HepG2 (cell line): ENCODE data around the gene SMCHD1. TPM values are rescaled to one million over a fixed set of nuclear protein-coding genes. Genes with fewer than 3 reads are reported as not detected.

Source experiments
- AGO2 ChIP-seq: fragments of 200-400 bp; formaldehyde crosslinking; optimal IDR thresholded peaks from 2 replicates; pipeline ENCODE3; 2017; ENCODE audit warnings: mild to moderate bottlenecking, low read depth, low read length, moderate library complexity
- ARHGAP35 ChIP-seq: sonication (generic); formaldehyde crosslinking; IDR thresholded peaks from 2 replicates; pipeline ENCODE4 v1.9.0; 2022; ENCODE audit warnings: mild to moderate bottlenecking, inconsistent platforms, moderate library complexity, missing genetic modification reagents, borderline replicate concordance
- ARNT2 ChIP-seq: sonication (generic); formaldehyde crosslinking; IDR thresholded peaks from 2 replicates; pipeline ENCODE4 v1.8.0; 2022; ENCODE audit warnings: mild to moderate bottlenecking, low read depth, missing genetic modification reagents, moderate library complexity
- ATF1 ChIP-seq: IDR thresholded peaks from 2 replicates; pipeline ENCODE4 v1.6.1; 2016; ENCODE audit warnings: mild to moderate bottlenecking, control low read depth
- DPF2 ChIP-seq: sonication (generic); formaldehyde crosslinking; IDR thresholded peaks from 2 replicates; pipeline ENCODE4 v1.4.0; 2020; ENCODE audit warnings: mild to moderate bottlenecking, low read depth, missing genetic modification reagents, borderline replicate concordance
- GABPB1 ChIP-seq: IDR thresholded peaks from 2 replicates; pipeline ENCODE4 v1.6.1; 2016; ENCODE audit warnings: mild to moderate bottlenecking, missing genetic modification reagents, moderate library complexity, missing compliant biosample characterization
- GFI1 ChIP-seq: sonication (generic); formaldehyde crosslinking; IDR thresholded peaks from 2 replicates; pipeline ENCODE4 v1.5.0; 2020; ENCODE audit warnings: missing genetic modification reagents, mild to moderate bottlenecking, borderline replicate concordance
- HOXA3 ChIP-seq: sonication (generic); formaldehyde crosslinking; IDR thresholded peaks from 2 replicates; pipeline ENCODE4 v1.5.0; 2020; ENCODE audit warnings: missing genetic modification reagents
- MED13 ChIP-seq: sonication (generic); formaldehyde crosslinking; IDR thresholded peaks from 2 replicates; pipeline ENCODE4 v1.5.0; 2020; ENCODE audit warnings: missing genetic modification reagents
- MLLT10 ChIP-seq: sonication (generic); formaldehyde crosslinking; IDR thresholded peaks from 2 replicates; pipeline ENCODE4 v1.4.0; 2020; ENCODE audit warnings: missing genetic modification reagents
- NR2F6 ChIP-seq, 2 experiments: IDR thresholded peaks; 2 replicates each; pipeline ENCODE4 v1.6.1; 2016; ENCODE audit warnings: antibody characterized with exemption in 1 of 2, mild to moderate bottlenecking in 1 of 2
- RARG ChIP-seq: sonication (generic); formaldehyde crosslinking; IDR thresholded peaks from 2 replicates; pipeline ENCODE4 v1.4.0; 2020; ENCODE audit warnings: low read depth, mild to moderate bottlenecking, missing genetic modification reagents
- SIN3A ChIP-seq: IDR thresholded peaks from 2 replicates; pipeline ENCODE4 v1.6.1; 2011; ENCODE audit warnings: low read depth, mild to moderate bottlenecking, control low read depth, low read length, borderline replicate concordance
- TEF ChIP-seq: sonication (generic); formaldehyde crosslinking; IDR thresholded peaks from 2 replicates; pipeline ENCODE4 v1.5.0; 2020; ENCODE audit warnings: missing genetic modification reagents
- USF2 ChIP-seq, 2 experiments: sonication (generic) in 1 of 2; formaldehyde crosslinking in 1 of 2; IDR thresholded peaks; 2 replicates each; pipeline versions ENCODE4 v1.5.1 to v1.6.1; 2011 to 2020; ENCODE audit warnings: borderline replicate concordance in 1 of 2, low read depth in 1 of 2, low read length in 1 of 2, mild to moderate bottlenecking in 1 of 2, missing genetic modification reagents in 1 of 2, moderate library complexity in 1 of 2
- ZBTB34 ChIP-seq: sonication (generic); formaldehyde crosslinking; IDR thresholded peaks from 2 replicates; pipeline ENCODE4 v1.8.0; 2022; ENCODE audit warnings: mild to moderate bottlenecking, missing genetic modification reagents
- ZNF225 ChIP-seq: sonication (generic); formaldehyde crosslinking; IDR thresholded peaks from 2 replicates; pipeline ENCODE4 v1.4.0; 2020; ENCODE audit warnings: mild to moderate bottlenecking, missing genetic modification reagents
- ZNF468 ChIP-seq: sonication (generic); formaldehyde crosslinking; IDR thresholded peaks from 2 replicates; pipeline ENCODE4 v1.8.0; 2022; ENCODE audit warnings: mild to moderate bottlenecking, moderate library complexity, missing genetic modification reagents
- polyA plus RNA-seq, 8 experiments: library from polyadenylated mRNA; depleted of rRNA in 3 of 8; stranded (reverse) in 7 of 8; unstranded in 1 of 8; fragments of >200 nt; fragmentation: Illumina TruSeq in 4 of 8; extraction: Trizol in 4 of 8; gene quantifications; 2 replicates each; pipeline versions ENCODE4 v1.2.1 to v1.2.3, GENCODE V29; 2011 to 2016; ENCODE audit warnings: low read depth in 4 of 8, missing spikeins in 1 of 8, mixed read lengths in 1 of 8; ENCODE audit not compliant: insufficient read depth in 1 of 8
- total RNA-seq, 5 experiments: library from RNA; depleted of rRNA; stranded (reverse); fragments of >200 nt; fragmentation: Illumina TruSeq; extraction: Trizol; gene quantifications; 2 replicates each; pipeline ENCODE4 v1.2.3, GENCODE V29; 2016; ENCODE audit warnings: low read depth in 1 of 5
- TF ChIP-seq, protein P1 (sequence below): sonication (generic); formaldehyde crosslinking; conservative IDR thresholded peaks from 2 replicates; pipeline ENCODE4 v1.4.0; 2020; ENCODE audit warnings: missing genetic modification reagents
- TF ChIP-seq, protein P2 (sequence below): sonication (generic); formaldehyde crosslinking; conservative IDR thresholded peaks from 2 replicates; pipeline ENCODE4 v1.8.0; 2022; ENCODE audit warnings: low read depth, missing genetic modification reagents

The SMCHD1 gene
- total and polyA plus RNA-seq, 2 of the 13 experiments (the other 11 are each of a cell fraction or from before 2014, with no cell fraction given), result 21.4 to 93.6 TPM

- TF ChIP-seq DPF2 (CRISPR knock-in tag) (no peak), SIN3A (peak; percentile 18; the same call in 1 of the 2 replicates), MED13 (CRISPR knock-in tag) (0 out of 2 replicates have a peak, but pooled peaks have one; percentile 36), USF2 (IDR thresholded peaks at IDR 0.05; ENCODE audit: low read depth, low read length) (no peak), USF2 (CRISPR knock-in tag; IDR thresholded peaks at IDR 0.05; ENCODE audit: borderline replicate concordance) (peak; percentile 32; the same call in 1 of the 2 replicates), NR2F6 (IDR thresholded peaks at IDR 0.05) (no peak), NR2F6 (CRISPR knock-in tag; IDR thresholded peaks at IDR 0.05) (no peak; the same call in 1 of the 2 replicates), GABPB1 (CRISPR knock-in tag) (peak; percentile 89), ZNF225 (CRISPR knock-in tag) (no peak; the same call in 1 of the 2 replicates), GFI1 (CRISPR knock-in tag) (peak; percentile 41; the same call in 1 of the 2 replicates), RARG (CRISPR knock-in tag) (no peak), ZBTB34 (CRISPR knock-in tag) (no peak), ZNF468 (CRISPR knock-in tag) (no peak; the same call in 1 of the 2 replicates), ARNT2 (CRISPR knock-in tag) (peak; percentile 84), ATF1 (CRISPR knock-in tag) (peak; percentile 8; the same call in 1 of the 2 replicates), MLLT10 (no peak), HOXA3 (CRISPR knock-in tag) (peak; percentile 82), ARHGAP35 (CRISPR knock-in tag) (peak; percentile 49), AGO2 (peak; percentile 65), TEF (CRISPR knock-in tag) (peak; percentile 49; the same call in 1 of the 2 replicates)
- TF ChIP-seq, protein P1, sequence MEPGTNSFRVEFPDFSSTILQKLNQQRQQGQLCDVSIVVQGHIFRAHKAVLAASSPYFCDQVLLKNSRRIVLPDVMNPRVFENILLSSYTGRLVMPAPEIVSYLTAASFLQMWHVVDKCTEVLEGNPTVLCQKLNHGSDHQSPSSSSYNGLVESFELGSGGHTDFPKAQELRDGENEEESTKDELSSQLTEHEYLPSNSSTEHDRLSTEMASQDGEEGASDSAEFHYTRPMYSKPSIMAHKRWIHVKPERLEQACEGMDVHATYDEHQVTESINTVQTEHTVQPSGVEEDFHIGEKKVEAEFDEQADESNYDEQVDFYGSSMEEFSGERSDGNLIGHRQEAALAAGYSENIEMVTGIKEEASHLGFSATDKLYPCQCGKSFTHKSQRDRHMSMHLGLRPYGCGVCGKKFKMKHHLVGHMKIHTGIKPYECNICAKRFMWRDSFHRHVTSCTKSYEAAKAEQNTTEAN (CRISPR knock-in tag), result peak; percentile 58; the same call in 1 of the 2 replicates
- TF ChIP-seq, protein P2, sequence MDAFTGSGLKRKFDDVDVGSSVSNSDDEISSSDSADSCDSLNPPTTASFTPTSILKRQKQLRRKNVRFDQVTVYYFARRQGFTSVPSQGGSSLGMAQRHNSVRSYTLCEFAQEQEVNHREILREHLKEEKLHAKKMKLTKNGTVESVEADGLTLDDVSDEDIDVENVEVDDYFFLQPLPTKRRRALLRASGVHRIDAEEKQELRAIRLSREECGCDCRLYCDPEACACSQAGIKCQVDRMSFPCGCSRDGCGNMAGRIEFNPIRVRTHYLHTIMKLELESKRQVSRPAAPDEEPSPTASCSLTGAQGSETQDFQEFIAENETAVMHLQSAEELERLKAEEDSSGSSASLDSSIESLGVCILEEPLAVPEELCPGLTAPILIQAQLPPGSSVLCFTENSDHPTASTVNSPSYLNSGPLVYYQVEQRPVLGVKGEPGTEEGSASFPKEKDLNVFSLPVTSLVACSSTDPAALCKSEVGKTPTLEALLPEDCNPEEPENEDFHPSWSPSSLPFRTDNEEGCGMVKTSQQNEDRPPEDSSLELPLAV (CRISPR knock-in tag), result 0 out of 2 replicates have a peak, but pooled peaks have one; percentile 66
These were observed at the start of gene SMCHD1 (continued) for GRCh38 chr18:2655178-2655953.
